Testis (tissue), 3 donors: ENCODE results near the gene ADAMTS14. TPM values are rescaled to one million over a fixed set of nuclear protein-coding genes. Genes with fewer than 3 reads are reported as not detected.

Source experiments
- DNase-seq: peaks from one replicate; pipeline ENCODE4 v3.0.0-alpha.2; 2019
- H3K27ac ChIP-seq, 2 donors: fragments of 200-600 bp; sonication (generic); one replicate each; pipeline ENCODE4 v1.5.1; 2019
- H3K27me3 ChIP-seq: fragments of 200-600 bp; sonication (generic); one replicate; pipeline ENCODE4 v1.5.1; 2019
- H3K36me3 ChIP-seq: fragments of 200-600 bp; sonication (generic); one replicate; pipeline ENCODE4 v1.5.1; 2017; ENCODE audit warnings: low read depth; ENCODE audit errors: missing control alignments
- H3K4me1 ChIP-seq: fragments of 200-600 bp; sonication (generic); one replicate; pipeline ENCODE4 v1.5.1; 2019
- H3K4me3 ChIP-seq, 2 donors: fragments of 200-600 bp; sonication (generic); one replicate each; pipeline ENCODE4 v1.5.1; 2017 to 2019
- H3K9me3 ChIP-seq: fragments of 200-600 bp; sonication (generic); one replicate; pipeline ENCODE4 v1.5.1; 2017
- POLR2A ChIP-seq: fragments of 450-650 bp; IDR thresholded peaks from one replicate; pipeline ENCODE4 v1.6.1; 2017; ENCODE audit warnings: antibody characterized with exemption, mild to moderate bottlenecking, moderate library complexity
- WGBS, 2 donors: methylation state at CpG; one replicate each; pipeline ENCODE4 v1.1.5; 2018; 5-methylcytosine and 5-hydroxymethylcytosine counted together
- intact Hi-C: fragments of 100-400 bp; cut with DNase I; formaldehyde crosslinking; loops from one replicate; pipeline ENCODE4 v1.15.1; 2023; ENCODE audit warnings: low total_unique reads
- polyA plus RNA-seq: library from polyadenylated mRNA; stranded (reverse); fragments of 350-450 nt; fragmentation: Illumina TruSeq; extraction: RNeasy Lipid Tissue Mini Kit (QIAGEN cat#74804); gene quantifications from one replicate; pipeline ENCODE4 v1.2.3, GENCODE V29; 2014; ENCODE audit warnings: low read depth, low replicate concordance; ENCODE audit not compliant: insufficient read depth
- total RNA-seq, 2 donors: library from RNA; depleted of rRNA; stranded (reverse); fragments of >200 nt; gene quantifications; one replicate each; pipeline ENCODE4 v1.2.3, GENCODE V29; 2016
- TF ChIP-seq, protein P1 (sequence below), 3 experiments: fragments of 450-650 bp in 2 of 3; fragments of 200-600 bp in 1 of 3; sonication (generic) in 1 of 3; IDR thresholded peaks; one replicate each; pipeline ENCODE4 v1.5.1; 2016 to 2019; ENCODE audit warnings: antibody characterized with exemption in 3 of 3, mild to moderate bottlenecking in 2 of 3, moderate library complexity in 1 of 3

ADAMTS14 gene
- total and polyA plus RNA-seq, 3 donors from 2014 or later: 0.63 to 0.93 (median 0.90) TPM

DNA sequence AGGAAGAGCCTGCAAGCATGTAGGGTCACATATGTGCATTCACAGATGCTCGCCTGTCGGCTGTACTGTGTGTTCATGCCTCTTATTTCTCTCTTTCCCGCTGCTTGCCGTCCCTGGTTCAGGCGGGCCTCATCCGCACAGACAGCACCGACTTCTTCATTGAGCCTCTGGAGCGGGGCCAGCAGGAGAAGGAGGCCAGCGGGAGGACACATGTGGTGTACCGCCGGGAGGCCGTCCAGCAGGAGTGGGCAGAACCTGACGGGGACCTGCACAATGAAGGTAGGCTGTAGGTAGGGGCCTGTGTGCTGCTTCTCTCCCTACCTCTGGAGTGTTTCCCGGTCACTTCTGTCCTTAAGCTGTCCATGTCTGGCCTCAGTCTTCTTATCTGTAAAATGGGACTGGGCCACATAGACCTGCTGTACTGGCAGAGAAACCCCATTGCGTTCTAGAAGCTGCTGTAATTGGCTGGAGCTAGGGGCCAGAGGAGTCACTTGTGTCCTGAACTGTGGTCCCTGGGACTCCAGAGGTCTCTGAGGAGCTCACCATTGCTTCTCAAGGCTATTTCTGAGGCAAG, 30.0 kb downstream of the ADAMTS14 start:
- Histone ChIP-seq H3K36me3 (no peaks in the 10 kb centered on the region), H3K4me1 (no peaks in the 10 kb centered on the region), H3K9me3 (no peaks in the 10 kb centered on the region), H3K4me3 (no peak overlapping the region), H3K27me3 (no peaks in the 10 kb centered on the region), H3K27ac (no peak overlapping the region)
- DNase-seq: no peak
- 76 to 84% methylated on average over 15 of the region's 15 CpGs for WGBS, 2 donors
- TF ChIP-seq, protein P1, sequence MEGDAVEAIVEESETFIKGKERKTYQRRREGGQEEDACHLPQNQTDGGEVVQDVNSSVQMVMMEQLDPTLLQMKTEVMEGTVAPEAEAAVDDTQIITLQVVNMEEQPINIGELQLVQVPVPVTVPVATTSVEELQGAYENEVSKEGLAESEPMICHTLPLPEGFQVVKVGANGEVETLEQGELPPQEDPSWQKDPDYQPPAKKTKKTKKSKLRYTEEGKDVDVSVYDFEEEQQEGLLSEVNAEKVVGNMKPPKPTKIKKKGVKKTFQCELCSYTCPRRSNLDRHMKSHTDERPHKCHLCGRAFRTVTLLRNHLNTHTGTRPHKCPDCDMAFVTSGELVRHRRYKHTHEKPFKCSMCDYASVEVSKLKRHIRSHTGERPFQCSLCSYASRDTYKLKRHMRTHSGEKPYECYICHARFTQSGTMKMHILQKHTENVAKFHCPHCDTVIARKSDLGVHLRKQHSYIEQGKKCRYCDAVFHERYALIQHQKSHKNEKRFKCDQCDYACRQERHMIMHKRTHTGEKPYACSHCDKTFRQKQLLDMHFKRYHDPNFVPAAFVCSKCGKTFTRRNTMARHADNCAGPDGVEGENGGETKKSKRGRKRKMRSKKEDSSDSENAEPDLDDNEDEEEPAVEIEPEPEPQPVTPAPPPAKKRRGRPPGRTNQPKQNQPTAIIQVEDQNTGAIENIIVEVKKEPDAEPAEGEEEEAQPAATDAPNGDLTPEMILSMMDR (IDR thresholded peaks at IDR 0.05): no peak
- no peak for TF ChIP-seq POLR2A
- intact Hi-C loops: no loop called here

DNA sequence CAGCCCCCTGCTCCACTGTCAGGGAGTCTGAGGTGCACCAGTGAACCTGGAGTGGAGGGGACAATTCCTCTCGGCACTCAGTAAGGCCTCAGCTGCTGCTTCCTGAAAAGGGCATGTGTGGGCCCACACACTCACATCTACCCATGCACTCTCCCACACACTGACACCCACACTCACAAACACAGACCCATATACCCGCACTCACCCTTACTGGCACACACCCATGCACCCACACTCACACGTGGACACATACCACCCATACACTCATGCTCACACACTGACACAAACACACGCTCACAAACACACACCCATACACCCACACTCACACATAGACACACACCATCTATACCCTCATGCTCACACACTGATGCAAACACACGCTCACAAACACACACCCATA, 31.9 kb downstream of the ADAMTS14 start:
- TF ChIP-seq, protein P1 (IDR thresholded peaks at IDR 0.05): no peak
- no peak for TF ChIP-seq POLR2A
- intact Hi-C loops: no loop called here
- Histone ChIP-seq H3K9me3 (no peaks in the 10 kb centered on the region), H3K4me3 (no peak overlapping the region), H3K27ac (no peak overlapping the region), H3K4me1 (no peaks in the 10 kb centered on the region), H3K27me3 (no peaks in the 10 kb centered on the region), H3K36me3 (no peaks in the 10 kb centered on the region)
- no peak for DNase-seq
- 89 to 94% methylated on average over 5 of the region's 5 CpGs for WGBS, 2 donors

GRCh38 chr10:70705121-70705861, 33.0 kb downstream of the ADAMTS14 start:
- no peak for DNase-seq
- Histone ChIP-seq H3K27me3 (no peaks in the 10 kb centered on the region), H3K4me1 (no peaks in the 10 kb centered on the region), H3K27ac (no peak overlapping the region), H3K9me3 (no peaks in the 10 kb centered on the region), H3K4me3 (no peak overlapping the region), H3K36me3 (no peaks in the 10 kb centered on the region)
- WGBS, 2 donors: 90 to 94% methylated on average over 18 of the region's 18 CpGs
- no peak for TF ChIP-seq POLR2A
- TF ChIP-seq, protein P1 (IDR thresholded peaks at IDR 0.05): no peak
- intact Hi-C loops: no loop called here

DNA sequence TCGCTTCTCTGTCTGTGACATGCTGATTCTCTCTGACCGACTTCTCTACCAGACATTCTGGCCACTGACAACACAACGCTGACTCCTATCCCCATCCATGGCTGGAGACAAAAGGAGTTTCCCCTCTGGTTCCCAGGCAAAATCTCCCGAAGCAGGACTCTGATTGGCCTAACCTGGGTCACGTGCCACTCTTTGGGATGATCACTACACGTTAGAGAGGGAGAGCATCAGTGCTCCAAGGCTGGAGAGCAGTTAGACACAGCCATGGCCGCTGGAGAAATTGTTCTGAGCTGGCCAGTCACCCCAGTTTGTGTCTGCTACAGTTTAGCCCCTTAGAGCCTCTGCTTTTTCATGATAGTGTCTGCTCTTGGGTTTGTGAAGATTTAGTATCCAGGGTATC, 38.9 kb downstream of the ADAMTS14 start:
- no peaks in the 10 kb centered on the region for H3K36me3 ChIP-seq
- TF ChIP-seq, protein P1 (IDR thresholded peaks at IDR 0.05): no peak
- H3K4me3 ChIP-seq: no peak overlapping the region
- no peaks in the 10 kb centered on the region for H3K27me3 ChIP-seq
- no peaks in the 10 kb centered on the region for H3K9me3 ChIP-seq
- DNase-seq: no peak
- H3K4me1 ChIP-seq: no peaks in the 10 kb centered on the region
- intact Hi-C loops: no loop called here
- H3K27ac ChIP-seq: no peak overlapping the region
- 90 to 91% methylated on average over 7 of the region's 7 CpGs for WGBS, 2 donors

GRCh38 chr10:70711911-70712310, 39.6 kb downstream of the ADAMTS14 start:
- no peaks in the 10 kb centered on the region for H3K27me3 ChIP-seq
- H3K9me3 ChIP-seq: no peaks in the 10 kb centered on the region
- no peaks in the 10 kb centered on the region for H3K4me1 ChIP-seq
- no peaks in the 10 kb centered on the region for H3K36me3 ChIP-seq
- H3K4me3 ChIP-seq: no peak overlapping the region
- no peak for TF ChIP-seq POLR2A
- TF ChIP-seq, protein P1 (IDR thresholded peaks at IDR 0.05): no peak
- WGBS, 2 donors: 89 to 96% methylated on average over 7 of the region's 7 CpGs
- no peak overlapping the region for H3K27ac ChIP-seq
- intact Hi-C loops: no loop called here
- DNase-seq: no peak
